Posterior cingulate gyrus (tissue), 11 donors: ENCODE data around the gene ADPRM.
"Not testable (repeated sequence)": the region's sequence is repeated elsewhere in the genome, so short reads cannot be mapped to it uniquely, and the experiment has no call there.

Source experiments
- DNase-seq, 10 donors: peaks; one replicate each; pipeline versions ENCODE4 v3.0.0 to v3.0.0-alpha.2; 2020 to 2021; ENCODE audit warnings: mixed read lengths in 3 of 10
- intact Hi-C: fragments of 100-400 bp; cut with DNase I; formaldehyde crosslinking; loops from one replicate; pipeline ENCODE4 v1.15.1; 2023

ADPRM gene, protein sequence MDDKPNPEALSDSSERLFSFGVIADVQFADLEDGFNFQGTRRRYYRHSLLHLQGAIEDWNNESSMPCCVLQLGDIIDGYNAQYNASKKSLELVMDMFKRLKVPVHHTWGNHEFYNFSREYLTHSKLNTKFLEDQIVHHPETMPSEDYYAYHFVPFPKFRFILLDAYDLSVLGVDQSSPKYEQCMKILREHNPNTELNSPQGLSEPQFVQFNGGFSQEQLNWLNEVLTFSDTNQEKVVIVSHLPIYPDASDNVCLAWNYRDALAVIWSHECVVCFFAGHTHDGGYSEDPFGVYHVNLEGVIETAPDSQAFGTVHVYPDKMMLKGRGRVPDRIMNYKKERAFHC

GRCh38 chr17:10697092-10698081 is at the start of gene ADPRM, which contains the start of gene SCO1:
TSS of gene ADPRM (plus strand) at chr17:10697594. CDS start at chr17:10704927, 7,333 bp downstream.
TSS of gene SCO1 (minus strand) at chr17:10697533. CDS start at chr17:10697507, 26 bp downstream.
- intact Hi-C loops, result no loop called here
- DNase-seq, result peak; percentile 88 to 99 (median 95)

GRCh38 chr17:10648381-10648780 is 49.0 kb upstream of the ADPRM start:
- intact Hi-C loops, result loop anchor here (5.0 kb wide), 1 partner anchor 199 kb away; no protein-coding TSS in a partner anchor
- peak in 1 of 10 donors; percentile 3 for DNase-seq

DNA sequence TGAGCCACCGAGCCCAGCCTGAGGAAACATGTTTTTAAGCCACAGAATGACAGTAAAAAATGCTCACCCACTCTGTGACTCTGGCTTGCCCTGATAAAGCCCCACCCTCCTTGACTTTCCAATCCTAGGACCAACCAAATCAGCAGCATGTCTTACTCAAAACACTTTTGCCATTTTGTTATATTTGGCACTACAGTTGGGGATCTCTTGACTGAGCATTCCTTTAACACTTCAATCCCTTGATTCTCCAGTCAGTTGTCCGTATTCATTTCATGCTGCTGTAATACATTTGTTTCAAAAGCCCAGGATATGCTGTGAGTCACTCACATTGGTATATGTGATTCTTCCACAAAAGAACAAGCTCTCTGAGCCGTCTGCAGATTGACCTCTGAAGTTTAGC is 48.4 kb upstream of the ADPRM start:
- intact Hi-C loops, result loop anchor here (5.0 kb wide), 1 partner anchor 198 kb away; no protein-coding TSS in a partner anchor
- DNase-seq, result no peak

DNA sequence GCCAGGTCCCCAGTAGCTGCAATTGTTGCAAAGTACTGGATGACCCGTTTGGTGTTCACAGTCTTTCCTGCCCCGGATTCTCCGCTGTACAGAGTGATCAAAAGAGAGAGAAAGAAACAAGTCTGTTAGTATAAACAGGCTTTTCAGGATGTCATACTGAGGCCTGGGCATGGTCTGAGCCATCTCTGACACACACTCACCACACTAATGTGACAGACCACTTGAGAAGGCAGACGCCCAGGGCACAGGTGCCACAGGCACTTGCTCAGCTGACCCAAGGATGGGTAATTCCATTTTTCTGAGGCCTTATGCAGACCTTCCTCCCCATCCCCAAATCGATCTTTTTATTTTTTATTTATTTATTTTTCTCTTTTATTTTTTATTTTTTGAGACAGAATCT is 47.8 kb upstream of the ADPRM start:
- DNase-seq, result no peak
- intact Hi-C loops, result loop anchor here (5.0 kb wide), 1 partner anchor 198 kb away; no protein-coding TSS in a partner anchor

DNA sequence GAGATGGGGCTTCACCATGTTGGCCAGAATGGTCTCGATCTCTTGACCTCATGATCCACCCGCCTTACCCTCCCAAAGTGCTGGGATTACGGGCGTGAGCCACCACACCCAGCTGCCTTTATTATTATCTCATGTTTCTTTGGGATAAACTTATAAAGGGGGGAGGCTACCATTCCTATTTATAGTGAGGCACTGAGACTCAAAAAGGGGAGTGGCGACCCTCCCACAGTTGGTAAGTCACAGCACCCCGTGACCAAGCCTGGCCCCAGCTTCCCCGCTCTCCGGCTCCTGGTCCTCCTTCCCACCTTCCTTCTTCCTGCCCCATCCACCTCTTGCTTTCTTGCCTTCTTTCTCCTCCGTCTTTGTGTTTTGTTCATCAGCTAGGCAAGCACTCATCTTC is 45.5 kb upstream of the ADPRM start:
- intact Hi-C loops, result no loop called here
- DNase-seq, result no peak

- DNase-seq, result peak in 6 of 10 donors; percentile 18 to 88 (median 64)
- intact Hi-C loops, result no loop called here
Measured at GRCh38 chr17:10652984-10653659, 44.3 kb upstream of the ADPRM start.

DNA sequence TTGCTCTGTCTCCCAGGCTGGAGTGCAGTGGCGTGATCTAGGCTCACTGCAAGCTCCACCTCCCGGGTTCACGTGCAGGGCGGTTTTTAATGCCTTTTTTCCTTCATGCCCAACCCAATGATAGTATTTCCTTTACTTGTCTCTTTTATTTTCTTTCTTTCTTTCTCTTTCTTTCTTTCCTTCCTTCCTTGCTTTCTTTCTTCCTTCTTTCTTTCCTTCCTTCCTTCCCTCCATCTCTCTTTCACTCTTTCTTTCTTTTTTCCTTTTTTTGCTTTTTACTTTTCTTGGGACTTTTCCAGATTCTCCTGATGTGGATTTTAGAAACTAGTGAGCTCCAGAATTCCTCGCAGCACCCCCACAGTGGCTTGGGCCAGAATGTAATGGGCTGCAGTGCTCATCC is 43.4 kb upstream of the ADPRM start:
- DNase-seq, result no peak
- intact Hi-C loops, result no loop called here

DNA sequence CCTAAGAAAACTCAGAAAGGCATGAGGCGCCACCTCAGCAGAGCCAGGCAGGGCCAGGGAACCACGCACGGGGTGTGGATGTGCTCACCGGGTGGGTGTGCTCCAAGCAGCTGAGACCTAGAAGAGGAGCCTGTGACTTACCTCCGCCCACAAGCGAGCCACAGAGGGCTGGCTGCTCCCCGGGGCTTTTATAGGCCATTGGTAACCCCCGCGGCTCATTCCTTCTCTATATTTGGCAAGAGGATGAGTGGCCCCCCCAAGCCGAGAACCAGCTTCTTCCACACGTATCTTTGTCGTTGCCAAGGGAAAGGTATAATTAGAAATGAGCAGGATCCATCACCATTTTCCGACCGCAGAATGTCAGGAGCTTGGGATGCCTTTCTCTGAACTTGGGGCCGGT is 40.2 kb upstream of the ADPRM start, which contains the start of gene MYH3:
Gene MYH3, minus strand, starts transcription at position 162 of the 400 bp plus-strand sequence. CDS start 2,245 bp downstream, outside the sequence.
- intact Hi-C loops, result no loop called here
- DNase-seq, result no peak

DNA sequence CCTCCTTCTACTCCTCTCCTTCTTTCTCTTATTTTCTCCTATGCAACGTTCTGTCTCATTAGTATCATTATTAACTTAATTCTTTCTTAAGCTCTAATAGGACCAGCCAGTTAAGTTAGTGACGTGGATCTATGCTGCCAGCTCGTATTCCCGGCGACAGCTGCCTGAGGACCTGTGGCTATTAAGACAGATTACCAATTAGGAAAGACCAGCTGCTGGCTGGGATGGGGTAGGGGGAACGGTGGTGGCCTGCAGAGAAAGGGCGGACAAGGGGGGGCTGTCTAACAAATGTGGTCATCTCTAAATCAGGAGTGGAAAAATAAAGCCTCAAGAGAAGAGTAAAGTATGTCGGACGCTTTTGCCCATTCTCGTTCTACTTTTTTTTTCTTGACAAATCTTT is 39.5 kb upstream of the ADPRM start:
- DNase-seq, result no peak
- intact Hi-C loops, result no loop called here

- intact Hi-C loops, result no loop called here
- no peak for DNase-seq
Measured at GRCh38 chr17:10661437-10661836, 36.0 kb upstream of the ADPRM start.

- DNase-seq, result no peak
- intact Hi-C loops, result no loop called here
Measured at GRCh38 chr17:10663231-10663630, 34.2 kb upstream of the ADPRM start.

- intact Hi-C loops, result no loop called here
- no peak for DNase-seq
Measured at GRCh38 chr17:10664571-10664970, 32.8 kb upstream of the ADPRM start.

DNA sequence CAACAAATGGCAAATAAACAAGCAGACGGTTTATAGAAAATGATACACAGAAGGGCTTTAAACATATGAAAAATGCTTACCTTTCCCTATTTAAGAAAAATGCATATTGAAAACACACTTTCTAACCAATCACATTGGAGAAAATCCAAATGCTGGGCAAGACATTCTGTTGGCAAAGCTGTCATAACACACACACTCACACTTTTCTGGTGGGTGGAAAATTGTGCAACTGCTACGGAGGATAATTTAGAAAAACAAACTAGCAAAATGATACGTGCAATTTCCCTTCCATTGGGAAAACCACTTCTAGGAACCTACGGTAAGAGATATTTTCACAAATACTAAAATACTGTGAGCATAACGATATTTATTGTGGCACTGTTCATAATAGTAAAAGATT is 30.5 kb upstream of the ADPRM start:
- intact Hi-C loops, result no loop called here

GRCh38 chr17:10668775-10669174 is 28.6 kb upstream of the ADPRM start:
- no peak for DNase-seq
- intact Hi-C loops, result no loop called here

More for the DNA sequence above, 30.5 kb upstream of the ADPRM start:
- DNase-seq, result no peak

DNA sequence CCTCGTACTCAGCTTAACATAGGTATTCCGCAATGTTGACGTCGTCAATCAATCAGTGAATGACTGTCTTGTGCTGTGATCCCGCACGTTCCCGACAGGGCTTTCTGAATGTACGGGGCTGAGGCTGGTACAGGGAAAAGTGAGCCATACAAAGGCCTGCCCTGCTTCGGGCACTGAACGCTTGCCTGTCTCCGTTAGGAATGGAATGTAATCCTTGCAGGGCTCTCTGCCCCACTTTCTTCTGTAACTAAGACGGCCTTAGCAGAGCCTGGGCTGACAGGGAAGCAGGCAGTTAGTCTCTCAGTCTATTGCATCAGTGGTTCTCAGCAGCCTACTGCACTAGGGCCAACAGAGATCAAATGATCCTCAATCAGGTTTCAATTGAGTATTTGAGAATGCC is 24.1 kb upstream of the ADPRM start:
- DNase-seq, result peak in 1 of 10 donors; percentile 40
- intact Hi-C loops, result no loop called here

DNA sequence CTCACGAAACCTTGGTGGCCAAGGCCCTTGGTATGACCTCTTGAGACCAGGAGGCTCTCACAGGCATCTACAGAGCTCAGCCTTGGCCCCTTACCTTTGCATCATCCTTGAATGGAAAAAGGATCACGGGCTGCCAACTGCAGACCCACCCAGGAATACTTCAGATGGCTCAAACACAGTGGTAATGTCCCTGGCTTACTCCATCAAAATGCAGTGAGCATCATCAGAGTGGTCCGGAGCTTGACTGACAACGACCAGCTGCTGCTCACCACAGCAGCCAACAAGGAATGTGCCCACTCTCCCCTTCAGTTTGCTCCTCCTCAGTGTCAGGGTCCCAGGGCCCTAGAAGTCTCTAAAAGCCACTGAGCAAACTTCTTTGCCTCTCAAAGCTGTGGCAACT is 22.7 kb upstream of the ADPRM start:
- DNase-seq, result no peak
- intact Hi-C loops, result no loop called here

DNA sequence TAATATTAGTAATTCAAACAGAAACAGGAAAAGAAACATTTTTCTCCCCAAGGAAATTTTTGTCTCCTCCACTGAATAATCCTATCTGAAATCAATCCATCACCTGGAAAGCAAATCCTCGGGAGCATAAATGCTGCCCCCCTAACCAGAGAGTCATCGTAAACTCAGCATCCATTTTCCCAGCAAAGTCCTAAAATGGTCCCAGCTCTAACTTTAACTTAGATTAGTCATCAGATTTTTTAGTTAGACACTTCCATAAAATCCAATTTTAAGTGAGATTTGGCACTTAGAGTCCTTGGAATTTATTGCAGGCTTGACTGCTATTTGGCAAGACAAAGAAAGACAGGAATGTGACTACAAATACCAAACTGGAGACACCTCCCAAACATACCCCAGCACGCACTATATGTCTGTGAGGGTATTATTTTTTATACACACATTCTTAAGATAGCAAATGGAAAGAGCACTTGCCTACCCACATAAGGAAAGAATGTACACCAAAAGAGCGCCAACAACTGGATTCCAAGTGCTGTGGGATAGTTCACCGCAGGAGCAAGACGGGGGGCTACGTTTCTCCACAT is 15.4 kb upstream of the ADPRM start:
- intact Hi-C loops, result no loop called here
- DNase-seq, result no peak

- no peak for DNase-seq
- intact Hi-C loops, result no loop called here
Measured at GRCh38 chr17:10683853-10684252, 13.5 kb upstream of the ADPRM start.

DNA sequence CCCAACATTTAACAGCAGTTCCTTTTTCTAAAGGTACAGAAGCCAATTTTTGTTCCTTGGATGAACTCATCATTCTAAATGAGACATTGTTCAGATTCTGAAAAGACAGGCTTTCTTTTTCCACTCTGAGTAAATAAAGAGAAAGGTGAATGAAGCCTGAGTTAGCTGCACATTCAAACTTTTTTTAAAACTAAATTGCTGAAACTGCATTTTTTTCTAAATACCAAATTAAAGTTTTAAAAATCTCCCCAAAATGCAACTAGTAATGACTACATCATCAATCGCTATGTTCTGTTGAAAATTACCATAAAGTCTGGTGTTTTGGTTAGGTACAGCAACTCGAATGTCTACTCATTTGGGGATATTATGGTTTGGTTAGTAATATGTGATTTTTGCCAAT is 9.9 kb upstream of the ADPRM start:
- intact Hi-C loops, result no loop called here
- DNase-seq, result no peak

GRCh38 chr17:10695875-10696407 is 1.5 kb upstream of the ADPRM start:
- DNase-seq, intact Hi-C loops: not testable (repeated sequence)
